Glomerular endothelial cell (primary cell): Measurements from ENCODE around the gene IVD. TPM values are rescaled to one million over a fixed set of nuclear protein-coding genes. Genes with fewer than 3 reads are reported as not detected.

ENCODE experiments used
- DNase-seq: peaks from one replicate; pipeline ENCODE4 v3.0.0-alpha.2; 2011; ENCODE audit warnings: low read depth, low spot score; ENCODE audit errors: extremely low read depth
- total RNA-seq: library from RNA; depleted of rRNA; stranded (reverse); fragments of >200 nt; gene quantifications from 2 replicates; pipeline ENCODE4 v1.2.3, GENCODE V29; 2015

Gene IVD
- total RNA-seq, 1 donor from 2014 or later = 50.6 TPM

DNA sequence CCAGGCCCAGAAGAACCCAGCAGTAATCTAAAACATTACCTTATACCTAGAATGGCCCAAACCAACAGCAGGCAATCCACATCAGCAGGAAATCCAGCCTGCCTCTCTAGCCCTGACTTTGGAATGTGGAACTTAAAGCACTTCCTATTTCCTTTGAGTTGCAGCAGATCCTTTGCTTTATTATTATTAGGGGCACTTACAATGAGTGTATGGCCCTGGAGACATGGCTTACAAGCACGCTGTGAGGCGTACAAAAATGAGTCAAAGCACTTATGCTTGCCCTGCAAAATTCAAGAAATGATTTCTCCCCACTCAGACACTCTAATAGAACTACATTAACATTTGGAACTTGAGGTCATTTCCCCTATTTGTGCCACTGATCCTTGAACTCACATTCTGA is 32.6 kb upstream of the IVD start:
- DNase-seq = no peak

DNA sequence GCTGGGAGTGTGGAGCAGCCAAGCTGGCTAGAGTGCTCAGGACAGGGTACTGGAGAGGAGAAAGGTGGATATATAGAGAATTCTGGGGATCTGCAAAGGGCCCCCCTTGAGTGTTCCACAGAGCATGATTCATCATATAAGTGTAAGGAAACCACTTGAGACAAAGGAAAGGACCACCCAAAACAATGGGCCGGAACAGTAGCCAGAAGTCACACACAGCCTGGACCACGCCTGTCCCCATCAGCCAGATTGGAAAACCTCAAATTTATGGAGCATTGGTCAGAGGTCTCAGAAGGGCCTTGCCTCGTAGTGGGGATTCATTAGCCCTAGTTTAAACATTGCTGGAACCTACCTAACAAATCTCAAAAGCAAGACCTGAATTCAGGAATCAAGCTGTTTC is 28.0 kb upstream of the IVD start:
- DNase-seq = no peak

DNA sequence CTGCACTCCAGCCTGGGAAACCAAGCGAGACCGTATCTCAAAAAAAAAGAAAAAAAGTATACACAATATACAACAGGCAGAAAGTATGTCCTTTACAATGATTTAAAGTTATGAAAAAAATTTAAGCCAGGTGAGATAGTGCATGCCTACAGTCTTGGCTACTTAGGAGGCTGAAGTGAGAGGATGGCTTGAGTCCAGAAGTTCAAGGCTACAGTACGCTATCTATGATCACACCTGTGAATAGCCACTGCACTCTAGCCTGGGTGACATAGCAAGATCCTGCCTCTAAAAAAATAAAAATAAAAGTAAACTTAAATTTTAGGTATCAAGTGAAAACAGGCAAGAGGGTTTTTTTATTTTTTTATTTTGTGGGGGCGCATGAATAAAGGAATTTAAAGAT is 26.2 kb upstream of the IVD start:
- DNase-seq = no peak

GRCh38 chr15:40379853-40380252 is 25.7 kb upstream of the IVD start:
- no peak for DNase-seq

DNA sequence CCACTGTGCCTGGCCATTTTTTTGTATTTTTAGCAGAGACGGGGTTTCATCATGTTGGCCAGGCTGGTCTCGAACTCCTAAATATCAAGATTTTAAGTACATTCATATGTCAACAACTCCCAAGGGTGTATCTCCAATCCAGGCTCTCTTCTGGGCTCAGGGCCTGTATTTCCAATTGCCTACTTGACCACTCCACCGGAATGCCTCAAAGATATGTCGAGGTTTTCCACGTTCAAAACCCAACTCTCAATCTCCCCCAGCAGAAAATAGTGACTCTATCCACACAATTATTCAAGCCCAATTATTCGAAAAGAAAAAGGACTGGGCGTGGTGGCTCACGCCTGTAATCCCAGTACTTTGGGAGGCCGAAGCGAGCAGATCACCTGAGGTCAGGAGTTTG is 25.0 kb upstream of the IVD start:
- DNase-seq = no peak

GRCh38 chr15:40381818-40382529 is 23.6 kb upstream of the IVD start:
- no peak for DNase-seq

DNA sequence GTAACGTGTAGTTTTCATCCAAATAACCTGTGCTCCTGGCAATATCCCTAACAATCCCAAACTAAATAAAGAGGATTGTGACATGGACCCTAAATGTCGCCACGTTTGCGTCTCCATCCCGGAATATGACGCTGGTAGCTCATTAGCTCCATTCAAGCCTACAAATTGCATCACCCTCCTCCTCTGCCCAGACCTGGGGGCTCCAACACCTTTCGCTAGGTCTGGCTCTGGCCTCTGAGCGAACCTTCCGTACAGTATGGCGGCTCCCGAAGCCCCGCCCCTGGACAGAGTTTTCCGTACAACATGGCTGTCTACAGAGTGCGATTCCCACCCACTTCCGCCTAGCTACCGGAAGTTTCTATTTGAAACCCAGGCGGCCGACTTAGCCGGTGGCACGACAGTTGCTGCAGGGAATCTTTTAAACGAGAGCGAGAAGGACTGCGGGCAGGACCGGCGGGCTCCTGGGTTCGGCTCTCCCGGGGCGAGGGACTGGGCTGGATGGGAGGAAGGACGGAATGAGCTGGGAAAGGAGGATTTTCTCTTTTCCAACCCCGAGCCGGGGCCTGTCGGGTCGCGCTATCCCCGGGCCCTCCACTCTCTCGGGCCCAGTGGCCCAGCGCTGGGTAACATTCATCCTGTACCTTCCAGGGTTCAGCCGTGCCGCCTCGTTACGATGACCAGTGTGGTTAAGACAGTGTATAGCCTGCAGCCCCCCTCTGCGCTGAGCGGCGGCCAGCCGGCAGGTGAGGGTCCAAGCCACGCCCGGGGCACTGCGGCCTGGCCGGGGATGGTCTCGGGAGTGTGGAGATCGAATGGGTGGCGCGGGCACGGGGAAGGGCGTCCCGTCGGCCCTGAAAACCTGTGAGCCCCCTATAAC is 22.8 kb upstream of the IVD start, which contains the start of gene KNSTRN:
TSS of gene KNSTRN (plus strand) at position 142 of the 877 bp plus-strand sequence. CDS start at position 257, 115 bp downstream.
- no peak for DNase-seq

- no peak for DNase-seq
Measured at GRCh38 chr15:40386480-40386879, 19.1 kb upstream of the IVD start.

- DNase-seq = no peak
Measured at GRCh38 chr15:40388941-40389823, 16.4 kb upstream of the IVD start.

- no peak for DNase-seq
Measured at GRCh38 chr15:40389824-40390595, 15.6 kb upstream of the IVD start.

- no peak for DNase-seq
Measured at GRCh38 chr15:40392986-40393948, 12.3 kb upstream of the IVD start.

- no peak for DNase-seq
Measured at GRCh38 chr15:40397688-40398412, 7.7 kb upstream of the IVD start.

- no peak for DNase-seq
Measured at GRCh38 chr15:40398413-40398873, 7.2 kb upstream of the IVD start.

GRCh38 chr15:40399370-40399769 is 6.2 kb upstream of the IVD start:
- DNase-seq = no peak

DNA sequence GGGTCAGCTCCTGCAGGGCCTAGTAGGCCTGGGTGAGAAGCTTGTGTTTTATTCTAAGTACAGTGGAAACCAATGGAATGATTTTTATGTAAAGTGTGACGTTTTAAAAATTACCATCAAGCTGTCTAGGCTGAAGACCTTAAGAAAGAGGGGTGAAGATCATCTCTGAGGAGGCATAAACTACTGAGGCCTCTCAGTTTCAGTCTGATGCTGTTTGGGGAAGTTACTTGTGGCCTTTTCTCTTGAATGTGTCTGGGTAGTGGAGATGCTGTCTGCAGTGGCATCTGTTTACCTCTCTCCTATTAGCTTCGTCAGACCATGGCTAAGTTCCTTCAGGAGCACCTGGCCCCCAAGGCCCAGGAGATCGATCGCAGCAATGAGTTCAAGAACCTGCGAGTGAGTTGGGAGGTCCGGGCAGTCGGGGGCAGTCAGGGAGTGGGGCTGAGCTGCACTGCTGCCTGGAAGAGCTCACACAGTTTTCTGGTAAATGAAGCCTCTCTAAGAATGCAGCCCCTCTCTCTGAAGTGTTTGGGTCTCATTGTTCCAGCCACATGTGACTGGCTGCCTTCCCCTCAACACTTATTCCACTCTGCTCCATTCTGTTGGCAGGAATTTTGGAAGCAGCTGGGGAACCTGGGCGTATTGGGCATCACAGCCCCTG is 1.9 kb downstream of the IVD start:
- DNase-seq = no peak

- no peak for DNase-seq
Measured at GRCh38 chr15:40409366-40409765, 3.8 kb downstream of the IVD start.

- no peak for DNase-seq
Measured at GRCh38 chr15:40410476-40410875, 4.9 kb downstream of the IVD start.
